ENCODE measurements around the gene TMEM164. TPM values are rescaled to one million over a fixed set of nuclear protein-coding genes. Genes with fewer than 3 reads are reported as not detected.

The TMEM164 gene
- total RNA-seq, 1 donor from 2014 or later = 53.6 TPM

- no peak for DNase-seq (ENCODE audit: missing footprints)
- intact Hi-C loops (cut with DNase I) = no loop called here
- ATAC-seq = no peak
Measured at GRCh38 chrX:110097920-110098319, 95.0 kb downstream of the TMEM164 start.

- no peak for DNase-seq (ENCODE audit: missing footprints)
- intact Hi-C loops (cut with DNase I) = no loop called here
- ATAC-seq = no peak
Measured at GRCh38 chrX:110103344-110103743, 100.4 kb downstream of the TMEM164 start.

GRCh38 chrX:110104078-110104477 is 101.2 kb downstream of the TMEM164 start:
- DNase-seq (ENCODE audit: missing footprints) (no peak), ATAC-seq (no peak)
- intact Hi-C loops (cut with DNase I) = no loop called here

- no peak for ATAC-seq
- intact Hi-C loops (cut with DNase I) = no loop called here
- no peak for DNase-seq (ENCODE audit: missing footprints)
Measured at GRCh38 chrX:110108381-110108821, 105.5 kb downstream of the TMEM164 start.

- ATAC-seq (no peak), DNase-seq (ENCODE audit: missing footprints) (no peak)
- intact Hi-C loops (cut with DNase I) = no loop called here
Measured at GRCh38 chrX:110114260-110114776, 111.4 kb downstream of the TMEM164 start.

GRCh38 chrX:110116066-110116980 is 113.4 kb downstream of the TMEM164 start:
- no peak for DNase-seq (ENCODE audit: missing footprints)
- ATAC-seq = no peak
- intact Hi-C loops (cut with DNase I) = no loop called here

GRCh38 chrX:110118530-110118929 is 115.6 kb downstream of the TMEM164 start:
- intact Hi-C loops (cut with DNase I) = no loop called here
- no peak for ATAC-seq
- no peak for DNase-seq (ENCODE audit: missing footprints)

GRCh38 chrX:110119480-110119879 is 116.6 kb downstream of the TMEM164 start:
- intact Hi-C loops (cut with DNase I) = no loop called here
- ATAC-seq (no peak), DNase-seq (ENCODE audit: missing footprints) (no peak)

GRCh38 chrX:110120025-110120424 is 117.1 kb downstream of the TMEM164 start:
- DNase-seq (ENCODE audit: missing footprints) (no peak), ATAC-seq (no peak)
- intact Hi-C loops (cut with DNase I) = no loop called here

- ATAC-seq = no peak
- intact Hi-C loops (cut with DNase I) = no loop called here
- no peak for DNase-seq (ENCODE audit: missing footprints)
Measured at GRCh38 chrX:110123331-110123782, 120.4 kb downstream of the TMEM164 start.

- no peak for ATAC-seq
- intact Hi-C loops (cut with DNase I) = no loop called here
- no peak for DNase-seq (ENCODE audit: missing footprints)
Measured at GRCh38 chrX:110125446-110126162, 122.7 kb downstream of the TMEM164 start.

- DNase-seq (ENCODE audit: missing footprints) (no peak), ATAC-seq (no peak)
- intact Hi-C loops (cut with DNase I) = no loop called here
Measured at GRCh38 chrX:110131031-110131430, 128.1 kb downstream of the TMEM164 start.

- intact Hi-C loops (cut with DNase I) = no loop called here
- no peak for DNase-seq (ENCODE audit: missing footprints)
- ATAC-seq = no peak
Measured at GRCh38 chrX:110132450-110133114, 129.7 kb downstream of the TMEM164 start.

- ATAC-seq = no peak
- DNase-seq (ENCODE audit: missing footprints) = no peak
- intact Hi-C loops (cut with DNase I) = no loop called here
Measured at GRCh38 chrX:110133735-110134370, 130.9 kb downstream of the TMEM164 start.

GRCh38 chrX:110135618-110136017 is 132.7 kb downstream of the TMEM164 start:
- no peak for ATAC-seq
- intact Hi-C loops (cut with DNase I) = no loop called here
- DNase-seq (ENCODE audit: missing footprints) = no peak

- ATAC-seq = no peak
- intact Hi-C loops (cut with DNase I) = no loop called here
- no peak for DNase-seq (ENCODE audit: missing footprints)
Measured at GRCh38 chrX:110136136-110136535, 133.2 kb downstream of the TMEM164 start.

- intact Hi-C loops (cut with DNase I) = no loop called here
- DNase-seq (ENCODE audit: missing footprints) = no peak
- ATAC-seq = no peak
Measured at GRCh38 chrX:110138557-110138956, 135.6 kb downstream of the TMEM164 start.

GRCh38 chrX:110139172-110139571 is 136.3 kb downstream of the TMEM164 start:
- ATAC-seq (no peak), DNase-seq (ENCODE audit: missing footprints) (no peak)
- intact Hi-C loops (cut with DNase I) = no loop called here

GRCh38 chrX:110142096-110142495 is 139.2 kb downstream of the TMEM164 start:
- intact Hi-C loops (cut with DNase I) = loop anchor here (5.0 to 10.0 kb wide), 3 partner anchors 95 to 427 kb away; partner anchors contain the start of gene TMEM164
- DNase-seq (ENCODE audit: missing footprints) = no peak
- peak; percentile 52 for ATAC-seq

Data from Right ventricle myocardium inferior (tissue), 1 donor.